Chondrocyte (in vitro differentiated cells): ENCODE data around the gene ACSBG1. TPM values are rescaled to one million over a fixed set of nuclear protein-coding genes. Genes with fewer than 3 reads are reported as not detected.

Experiments used
- DNase-seq: peaks from one replicate; pipeline ENCODE4 v3.0.0; 2021; ENCODE audit warnings: mixed read lengths, low spot score
- H3K27ac Mint-ChIP-seq: one replicate; pipeline ENCODE4 v1.8.0; 2021; ENCODE audit warnings: mild to moderate bottlenecking, moderate library complexity, mixed read lengths; ENCODE audit not compliant: unreplicated experiment
- H3K27me3 Mint-ChIP-seq: 2 replicates; pipeline ENCODE4 v1.8.0; 2021; ENCODE audit warnings: low read depth, mixed read lengths
- H3K36me3 Mint-ChIP-seq: 2 replicates; pipeline ENCODE4 v1.8.0; 2021; ENCODE audit warnings: low read depth, mixed read lengths
- H3K4me1 Mint-ChIP-seq: 2 replicates; pipeline ENCODE4 v1.8.0; 2021; ENCODE audit warnings: low read depth, mild to moderate bottlenecking, mixed read lengths
- H3K4me3 Mint-ChIP-seq: one replicate; pipeline ENCODE4 v1.8.0; 2021; ENCODE audit warnings: mild to moderate bottlenecking, moderate library complexity, mixed read lengths; ENCODE audit not compliant: unreplicated experiment
- H3K9me3 Mint-ChIP-seq: 2 replicates; pipeline ENCODE4 v1.8.0; 2021; ENCODE audit warnings: low read depth, mixed read lengths
- CTCF ChIP-seq: fragments of 200-600 bp; sonication (generic); IDR thresholded peaks from 2 replicates; pipeline ENCODE4 v1.5.0; 2021; ENCODE audit warnings: antibody characterized with exemption, mild to moderate bottlenecking, moderate library complexity
- total RNA-seq: library from RNA; stranded (reverse); gene quantifications from 3 replicates; pipeline ENCODE4 v1.2.1, GENCODE V29; 2021

ACSBG1 gene
- total RNA-seq, 1 donor from 2014 or later = not detected

DNA sequence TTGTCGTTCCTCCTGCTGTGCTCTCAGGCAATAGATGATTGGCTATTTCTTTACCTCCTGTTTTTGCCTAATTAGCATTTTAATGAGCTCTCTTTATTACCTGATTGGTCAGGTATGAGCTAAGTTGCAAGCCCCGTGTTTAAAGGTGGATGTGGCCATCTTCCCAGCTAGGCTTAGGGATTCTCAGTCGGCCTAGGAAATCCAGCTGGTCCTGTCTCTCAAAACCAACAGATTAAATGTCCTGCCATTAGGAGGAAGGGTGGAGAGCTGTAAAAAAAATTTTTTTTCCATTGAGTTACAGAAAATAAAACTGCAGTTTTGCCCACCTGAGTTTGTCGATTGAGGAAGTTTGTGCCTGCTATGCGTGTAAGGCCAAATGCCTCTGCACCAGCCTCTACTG lies 5.4 kb upstream of the ACSBG1 start:
- DNase-seq = no peak
- Mint-ChIP-seq H3K27me3 (peaks cover 3% of the 10 kb centered on the region), H3K36me3 (no peaks in the 10 kb centered on the region), H3K4me1 (peaks cover 4% of the 10 kb centered on the region), H3K9me3 (no peaks in the 10 kb centered on the region), H3K27ac (no peak overlapping the region), H3K4me3 (no peak overlapping the region)
- TF ChIP-seq CTCF = no peak

DNA sequence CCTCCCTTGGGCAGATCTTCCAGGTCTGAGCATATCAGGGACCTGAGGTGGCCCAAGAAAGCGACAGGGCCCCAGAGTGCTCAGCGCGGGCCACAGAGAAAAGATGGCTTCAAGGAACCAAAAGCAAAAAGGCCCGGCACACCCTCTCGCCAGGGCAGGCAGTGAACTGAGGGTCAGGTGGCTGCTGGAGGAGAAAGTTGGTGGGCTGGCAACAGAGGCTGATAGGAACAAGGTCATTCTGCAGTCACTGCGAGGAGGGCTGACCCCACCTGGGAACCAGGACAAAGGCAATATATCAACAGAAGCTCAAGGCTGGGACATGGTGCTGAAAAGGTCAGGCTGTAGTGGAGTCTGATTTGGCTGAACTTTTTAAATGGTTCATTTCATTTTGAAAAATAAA lies 2.8 kb upstream of the ACSBG1 start:
- H3K36me3 Mint-ChIP-seq = no peaks in the 10 kb centered on the region
- no peak overlapping the region for H3K4me3 Mint-ChIP-seq
- peaks cover 7% of the 10 kb centered on the region for H3K4me1 Mint-ChIP-seq
- H3K27me3 Mint-ChIP-seq = peaks cover 10% of the 10 kb centered on the region
- no peak for TF ChIP-seq CTCF
- no peaks in the 10 kb centered on the region for H3K9me3 Mint-ChIP-seq
- peak overlapping the region; percentile 20 for H3K27ac Mint-ChIP-seq
- no peak for DNase-seq

DNA sequence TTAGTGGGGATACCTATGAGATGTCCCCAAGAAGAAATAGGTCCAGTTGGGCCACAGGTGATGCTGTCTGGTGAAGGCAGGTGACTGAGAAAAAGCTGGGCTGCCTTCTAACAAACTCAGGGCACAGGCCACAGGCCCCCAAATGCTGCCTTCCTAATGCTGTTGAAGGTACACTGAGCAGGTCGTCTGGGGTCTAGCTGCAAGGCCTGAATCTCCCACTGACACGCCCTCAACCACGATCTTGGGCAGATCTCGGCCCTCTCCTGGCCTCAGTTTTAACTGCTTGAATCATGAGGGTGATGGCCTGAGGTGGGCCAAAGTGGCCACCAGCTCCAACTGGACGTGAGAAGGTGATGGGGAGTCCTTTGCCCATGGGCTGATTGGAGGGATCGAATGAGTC lies 2.1 kb upstream of the ACSBG1 start:
- no peaks in the 10 kb centered on the region for H3K36me3 Mint-ChIP-seq
- no peak for DNase-seq
- no peak overlapping the region for H3K4me3 Mint-ChIP-seq
- H3K9me3 Mint-ChIP-seq = no peaks in the 10 kb centered on the region
- H3K27me3 Mint-ChIP-seq = peaks cover 10% of the 10 kb centered on the region
- TF ChIP-seq CTCF = no peak
- H3K4me1 Mint-ChIP-seq = peaks cover 7% of the 10 kb centered on the region
- H3K27ac Mint-ChIP-seq = no peak overlapping the region

- DNase-seq = no peak
- no peaks in the 10 kb centered on the region for H3K9me3 Mint-ChIP-seq
- H3K27ac Mint-ChIP-seq = no peak overlapping the region
Measured at GRCh38 chr15:78233496-78233895, 869 bp downstream of the ACSBG1 start.

DNA sequence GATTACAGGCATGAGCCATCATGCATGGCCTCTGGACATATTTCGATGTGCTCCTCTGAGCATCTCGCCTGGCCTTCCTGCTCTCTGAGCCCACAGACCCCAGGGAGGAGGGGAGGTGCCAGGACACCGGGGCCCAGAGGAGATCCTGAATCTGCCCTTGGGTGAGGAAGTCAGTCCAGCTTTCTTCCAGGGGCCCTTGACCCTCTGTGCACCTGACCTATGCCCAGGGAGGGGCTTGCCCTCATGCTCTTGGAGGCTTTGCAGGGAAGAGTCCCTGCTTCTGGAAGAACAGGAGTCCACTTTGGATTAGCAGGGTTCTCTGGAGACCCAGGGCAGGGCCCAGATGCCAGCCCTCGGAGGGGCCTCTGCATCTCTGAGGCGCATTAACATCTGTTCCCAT lies 1.4 kb downstream of the ACSBG1 start:
- peaks cover 10% of the 10 kb centered on the region for H3K27me3 Mint-ChIP-seq
- no peak for TF ChIP-seq CTCF
- no peak for DNase-seq
- no peak overlapping the region for H3K27ac Mint-ChIP-seq
- peaks cover 4% of the 10 kb centered on the region for H3K4me1 Mint-ChIP-seq
- H3K4me3 Mint-ChIP-seq = no peak overlapping the region
- no peaks in the 10 kb centered on the region for H3K9me3 Mint-ChIP-seq
- H3K36me3 Mint-ChIP-seq = no peaks in the 10 kb centered on the region

More at GRCh38 chr15:78233496-78233895, 869 bp downstream of the ACSBG1 start:
- Mint-ChIP-seq H3K36me3 (no peaks in the 10 kb centered on the region), H3K27me3 (peaks cover 10% of the 10 kb centered on the region), H3K4me1 (peaks cover 4% of the 10 kb centered on the region), H3K4me3 (no peak overlapping the region)
- TF ChIP-seq CTCF = no peak
